PC-3 (cell line): ENCODE data around the gene SMC1B. TPM values are rescaled to one million over a fixed set of nuclear protein-coding genes. Genes with fewer than 3 reads are reported as not detected.

ENCODE experiments used
- total RNA-seq: library from RNA; depleted of rRNA; stranded (reverse); fragments of >200 nt; gene quantifications from 2 replicates; pipeline ENCODE4 v1.2.3, GENCODE V29; 2014; rRNA removed

The SMC1B gene
- total RNA-seq, 1 experiment from 2014 or later: 0.04 TPM

Other genes with a start within 250 kb of the SMC1B start
- 65.0 and 69.9 TPM in 2 replicates for gene NUP50, start 249.7 kb downstream of the SMC1B start, total RNA-seq
- gene KIAA0930, start 172.7 kb downstream of the SMC1B start, total RNA-seq: 29.8 and 39.2 TPM in 2 replicates
- 1.1 TPM in 1 of 2 replicates, not detected in the other for gene UPK3A, start 128.7 kb downstream of the SMC1B start, total RNA-seq
- gene FAM118A, start 103.7 kb downstream of the SMC1B start, total RNA-seq: 19.6 and 20.3 TPM in 2 replicates
- 2.7 and 4.5 TPM in 2 replicates for gene RIBC2, start 94 bp upstream of the SMC1B start, total RNA-seq
- 13.4 and 17.4 TPM in 2 replicates for gene FBLN1, start 89.3 kb upstream of the SMC1B start, total RNA-seq